ENCODE measurements around the gene C17orf78. TPM values are rescaled to one million over a fixed set of nuclear protein-coding genes. Genes with fewer than 3 reads are reported as not detected.
A peak's percentile ranks its signal among the peaks of the same experiment; 100 is the strongest.

The C17orf78 gene
- total RNA-seq, 1 experiment from 2014 or later, result not detected

GRCh38 chr17:37360632-37361031, 15.2 kb upstream of the C17orf78 start:
- H3K36me3 Mint-ChIP-seq (ENCODE audit: insufficient read depth, unreplicated experiment), result peaks cover 7% of the 10 kb centered on the region

GRCh38 chr17:37361543-37361942, 14.2 kb upstream of the C17orf78 start:
- no peak for TF ChIP-seq CTCF (IDR thresholded peaks at IDR 0.05; ENCODE audit: unreplicated experiment)
- peak overlapping the region; percentile 49 for H3K4me3 Mint-ChIP-seq (ENCODE audit: unreplicated experiment)
- ChIA-PET POLR2A (interaction anchor here (0.5 to 6.0 kb wide), 23 partner anchors 8 to 816 kb away, joined by 3 to 27 read pairs (median 4); partner anchors contain the start of genes ACACA, MRM1 and TADA2A), CTCF (interaction anchor here (0.5 to 1.8 kb wide), 13 partner anchors 10 to 1461 kb away, joined by 3 to 15 read pairs (median 4); no protein-coding TSS in a partner anchor)
- no TSS peak for BruUV-seq (replicated peaks)
- H3K4me1 Mint-ChIP-seq (ENCODE audit: insufficient read depth, unreplicated experiment), result peaks cover 41% of the 10 kb centered on the region
- H3K27ac Mint-ChIP-seq (ENCODE audit: low read depth, unreplicated experiment), result peak overlapping the region; percentile 73
- H3K9me3 Mint-ChIP-seq (ENCODE audit: unreplicated experiment), result no peaks in the 10 kb centered on the region
- DNase-seq (ENCODE audit: unreplicated experiment), result peak; percentile 96
- peaks cover 7% of the 10 kb centered on the region for H3K36me3 Mint-ChIP-seq (ENCODE audit: insufficient read depth, unreplicated experiment)
- intact Hi-C loops (cut with micrococcal nuclease), result no loop called here
- H3K27me3 Mint-ChIP-seq (ENCODE audit: insufficient read depth, unreplicated experiment), result no peaks in the 10 kb centered on the region

More at GRCh38 chr17:37360632-37361031, 15.2 kb upstream of the C17orf78 start:
- CTCF ChIA-PET, result interaction anchor here (0.7 to 1.8 kb wide), 8 partner anchors 11 to 131 kb away, joined by 3 to 15 read pairs (median 5); no protein-coding TSS in a partner anchor
- H3K4me1 Mint-ChIP-seq (ENCODE audit: insufficient read depth, unreplicated experiment), result peaks cover 34% of the 10 kb centered on the region
- H3K9me3 Mint-ChIP-seq (ENCODE audit: unreplicated experiment), result no peaks in the 10 kb centered on the region
- H3K27me3 Mint-ChIP-seq (ENCODE audit: insufficient read depth, unreplicated experiment), result no peaks in the 10 kb centered on the region
- intact Hi-C loops (cut with micrococcal nuclease), result no loop called here
- TF ChIP-seq CTCF (IDR thresholded peaks at IDR 0.05; ENCODE audit: unreplicated experiment), result no peak
- H3K4me3 Mint-ChIP-seq (ENCODE audit: unreplicated experiment), result peak overlapping the region; percentile 8
- peak overlapping the region; percentile 73 for H3K27ac Mint-ChIP-seq (ENCODE audit: low read depth, unreplicated experiment)
- POLR2A ChIA-PET, result interaction anchor here (0.8 to 6.0 kb wide), 11 partner anchors 42 to 815 kb away, joined by 3 to 27 read pairs (median 5); partner anchors contain the start of gene MRM1
- peak; percentile 81 for DNase-seq (ENCODE audit: unreplicated experiment)
- BruUV-seq (replicated peaks), result no TSS peak

- no peaks in the 10 kb centered on the region for H3K27me3 Mint-ChIP-seq (ENCODE audit: insufficient read depth, unreplicated experiment)
- DNase-seq (ENCODE audit: unreplicated experiment), result peak; percentile 46
- BruUV-seq (replicated peaks), result no TSS peak
- peaks cover 7% of the 10 kb centered on the region for H3K36me3 Mint-ChIP-seq (ENCODE audit: insufficient read depth, unreplicated experiment)
- CTCF ChIA-PET, result interaction anchor here (1.1 to 2.6 kb wide), 2 partner anchors 8 to 763 kb away, joined by 3 to 13 read pairs; no protein-coding TSS in a partner anchor
- peak overlapping the region; percentile 33 for H3K27ac Mint-ChIP-seq (ENCODE audit: low read depth, unreplicated experiment)
- H3K4me3 Mint-ChIP-seq (ENCODE audit: unreplicated experiment), result no peak overlapping the region
- H3K4me1 Mint-ChIP-seq (ENCODE audit: insufficient read depth, unreplicated experiment), result peaks cover 30% of the 10 kb centered on the region
- POLR2A ChIA-PET, result interaction anchor here (0.9 kb wide), 1 partner anchor 13 kb away, joined by 3 read pairs; no protein-coding TSS in a partner anchor
- no peaks in the 10 kb centered on the region for H3K9me3 Mint-ChIP-seq (ENCODE audit: unreplicated experiment)
- intact Hi-C loops (cut with micrococcal nuclease), result no loop called here
- TF ChIP-seq CTCF (IDR thresholded peaks at IDR 0.05; ENCODE audit: unreplicated experiment), result no peak
Measured at GRCh38 chr17:37365589-37365988, 10.2 kb upstream of the C17orf78 start.

GRCh38 chr17:37368577-37368976, 7.2 kb upstream of the C17orf78 start:
- Mint-ChIP-seq H3K9me3 (ENCODE audit: unreplicated experiment) (no peaks in the 10 kb centered on the region), H3K4me3 (ENCODE audit: unreplicated experiment) (no peak overlapping the region), H3K27me3 (ENCODE audit: insufficient read depth, unreplicated experiment) (no peaks in the 10 kb centered on the region), H3K4me1 (ENCODE audit: insufficient read depth, unreplicated experiment) (peaks cover 18% of the 10 kb centered on the region), H3K27ac (ENCODE audit: low read depth, unreplicated experiment) (peak overlapping the region; percentile 61), H3K36me3 (ENCODE audit: insufficient read depth, unreplicated experiment) (peaks cover 4% of the 10 kb centered on the region)
- no TSS peak for BruUV-seq (replicated peaks)
- TF ChIP-seq CTCF (IDR thresholded peaks at IDR 0.05; ENCODE audit: unreplicated experiment), result no peak
- POLR2A ChIA-PET, result interaction anchor here (1.1 to 2.1 kb wide), 2 partner anchors 10 to 180 kb away, joined by 3 to 10 read pairs; no protein-coding TSS in a partner anchor
- peak; percentile 84 for DNase-seq (ENCODE audit: unreplicated experiment)
- CTCF ChIA-PET, result no interaction called here
- intact Hi-C loops (cut with micrococcal nuclease), result no loop called here
